HG03558 (cell line): ENCODE data around the gene RAB40B.
"Not testable (repeated sequence)": the region's sequence is repeated elsewhere in the genome, so short reads cannot be mapped to it uniquely, and the experiment has no call there.

ENCODE experiments used
- ATAC-seq: cut with Tn5 transposase; IDR thresholded peaks from one replicate; pipeline ENCODE4 v1.9.1; 2021; ENCODE audit warnings: moderate number of reproducible peaks; ENCODE audit not compliant: unreplicated experiment; ENCODE audit errors: extremely low read depth

The RAB40B gene

GRCh38 chr17:82655523-82655922, 43.0 kb downstream of the RAB40B start:
- no peak for ATAC-seq

DNA sequence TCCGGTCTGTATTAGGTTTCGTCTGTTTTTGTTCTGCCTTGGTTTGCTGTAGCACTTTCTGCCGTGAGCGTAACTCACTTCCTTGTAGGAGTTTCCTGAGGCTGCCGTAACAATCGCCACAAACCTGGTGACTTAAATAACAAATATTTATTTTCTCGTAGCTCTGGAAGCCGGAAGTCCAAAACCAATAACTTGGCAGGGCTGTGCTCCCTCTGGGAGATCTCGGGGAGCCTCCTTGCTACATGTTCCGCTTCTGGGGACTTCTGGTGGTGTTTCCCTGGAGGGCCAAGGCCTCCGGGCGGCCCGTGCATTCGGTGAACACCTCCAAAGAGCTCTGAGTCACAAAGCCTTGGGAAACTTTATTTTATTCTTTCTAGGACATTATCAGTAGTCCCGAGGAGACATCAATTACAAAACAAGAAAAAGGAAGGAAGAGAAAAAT, 43.4 kb downstream of the RAB40B start:
- ATAC-seq = no peak

GRCh38 chr17:82654611-82655010, 43.9 kb downstream of the RAB40B start:
- not testable (repeated sequence) for ATAC-seq

- ATAC-seq = no peak
Measured at GRCh38 chr17:82653651-82654528, 44.6 kb downstream of the RAB40B start.

- no peak for ATAC-seq
Measured at GRCh38 chr17:82650723-82651122, 47.8 kb downstream of the RAB40B start.

DNA sequence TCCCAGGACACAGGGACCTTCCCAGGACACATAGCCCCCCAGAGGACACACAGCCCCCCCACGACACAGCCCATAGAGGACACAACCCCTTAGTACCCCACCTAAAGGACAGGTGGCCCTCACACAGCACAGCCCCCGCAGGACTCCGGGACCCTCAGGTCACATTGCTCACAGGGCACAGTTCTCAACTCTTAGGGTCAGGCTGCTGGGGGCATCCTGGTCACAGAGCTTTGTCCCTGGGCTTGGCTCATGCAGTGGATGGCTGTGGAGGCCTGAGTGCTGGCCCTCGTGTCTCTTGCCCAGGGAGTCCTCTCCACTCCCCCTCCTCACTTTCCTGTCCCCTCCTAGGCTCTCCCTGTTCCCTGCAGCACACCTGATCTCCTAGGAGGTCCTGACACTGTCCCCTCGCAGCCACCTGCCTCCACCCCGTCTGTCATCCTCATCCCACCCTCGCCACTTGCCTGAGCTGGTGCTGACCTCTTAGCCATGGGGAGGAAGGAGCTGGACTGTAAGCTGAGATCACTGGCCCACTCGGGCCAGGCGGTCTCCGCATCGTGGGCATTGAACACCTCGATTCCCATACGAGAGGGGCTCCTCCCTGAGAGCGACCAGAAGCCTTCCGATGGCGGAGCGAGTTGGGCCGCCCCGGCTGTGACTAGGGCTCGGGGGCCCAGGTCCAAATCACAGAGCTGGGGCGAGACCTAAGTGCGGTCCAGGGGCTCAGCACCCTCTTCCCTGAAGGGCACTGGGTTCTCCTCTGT, 48.8 kb downstream of the RAB40B start:
- ATAC-seq = no peak

DNA sequence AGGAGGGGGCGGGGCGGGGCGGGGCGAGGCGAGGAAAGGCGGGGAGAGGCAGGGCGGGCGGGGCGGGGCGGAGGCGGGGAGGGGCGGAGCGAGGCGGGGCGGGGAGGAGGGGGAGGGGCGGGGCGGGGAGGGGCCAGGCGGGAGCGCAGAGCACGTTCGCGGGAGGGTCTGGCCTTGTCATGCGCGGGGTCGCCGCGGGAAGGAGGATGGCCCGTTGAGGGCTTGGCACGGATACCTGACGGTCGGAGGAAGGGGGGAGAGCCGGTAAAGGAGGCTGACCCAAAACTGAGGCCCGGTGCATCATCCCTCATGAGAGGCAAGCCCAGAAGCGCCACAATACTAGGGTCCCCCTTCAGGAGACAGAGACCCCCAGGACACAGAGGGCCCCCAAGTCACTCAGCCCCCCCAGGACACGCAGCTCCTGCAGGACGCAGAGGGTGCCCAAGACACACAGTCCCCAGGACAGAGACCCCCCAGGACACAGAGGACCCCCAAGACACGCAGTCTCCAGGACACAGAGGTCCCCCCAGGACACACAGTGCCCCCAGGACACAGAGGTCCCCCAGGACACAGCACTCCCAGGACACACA, 49.7 kb downstream of the RAB40B start:
- no peak for ATAC-seq

DNA sequence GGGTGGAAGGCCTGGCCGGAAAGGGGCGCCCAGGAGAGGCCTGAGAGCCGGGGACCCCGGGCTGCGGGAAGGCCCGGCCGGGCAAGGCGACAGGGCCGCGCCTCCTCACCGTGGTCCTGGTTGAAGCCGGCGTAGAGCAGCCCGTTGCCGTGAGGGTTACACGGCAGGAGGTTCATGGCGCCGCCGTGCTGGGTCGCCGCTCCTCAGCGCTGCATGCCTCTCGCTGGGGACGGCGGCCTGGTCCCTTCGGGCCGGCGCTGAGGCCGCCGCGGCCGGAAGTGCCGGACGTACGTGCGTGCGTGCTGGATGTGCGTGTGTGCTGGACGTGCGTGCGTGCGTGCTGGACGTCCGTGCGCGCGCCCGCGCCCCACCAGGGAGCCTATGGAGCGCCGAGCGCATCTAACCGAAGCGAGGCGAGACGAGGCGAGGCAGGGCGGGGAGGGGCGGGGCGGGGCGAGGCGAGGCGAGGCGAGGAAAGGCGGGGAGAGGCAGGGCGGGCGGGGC, 50.3 kb downstream of the RAB40B start, which contains the start of gene WDR45B:
TSS of gene WDR45B (minus strand) at position 280 of the 504 bp plus-strand sequence. CDS start at position 176, 104 bp downstream.
- no peak for ATAC-seq

GRCh38 chr17:82647593-82648164, 50.8 kb downstream of the RAB40B start:
- ATAC-seq = no peak

DNA sequence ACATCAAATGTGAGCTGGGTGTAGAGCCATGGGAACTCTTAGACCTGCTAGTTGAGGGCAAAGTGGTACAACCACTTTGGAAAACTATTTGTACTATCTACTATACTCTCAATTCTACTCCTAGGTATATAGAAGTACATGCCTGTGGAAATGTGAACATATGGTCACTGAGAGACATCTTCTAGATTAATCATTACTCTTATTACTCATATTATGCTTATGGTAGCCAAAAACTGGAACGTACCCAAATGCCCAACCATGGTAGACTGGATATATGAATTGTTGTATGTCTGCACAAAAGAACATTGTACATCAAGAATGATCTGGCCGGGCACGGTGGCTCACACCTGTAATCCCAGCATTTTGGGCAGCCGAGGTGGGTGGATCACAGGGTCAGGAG, 53.0 kb downstream of the RAB40B start:
- no peak for ATAC-seq

DNA sequence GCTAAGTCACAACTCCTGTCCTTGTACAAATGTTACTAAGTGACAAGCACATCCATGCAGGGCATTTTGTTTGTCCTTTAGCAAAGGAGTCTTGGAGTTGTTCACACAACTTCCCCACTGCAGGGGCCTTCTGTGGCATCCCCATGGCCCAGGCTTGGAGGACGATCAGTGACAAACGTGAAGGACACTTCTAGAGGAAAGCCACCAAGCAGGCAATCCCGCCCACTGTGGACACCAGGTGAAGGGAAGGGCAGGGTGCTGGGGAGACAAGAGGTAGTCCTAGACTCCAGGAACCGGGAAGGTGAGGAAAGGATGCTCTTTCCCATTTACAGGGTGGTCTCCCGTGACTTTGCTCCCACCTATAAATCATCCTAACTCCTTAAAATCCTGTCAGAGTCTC, 54.4 kb downstream of the RAB40B start:
- ATAC-seq = no peak

GRCh38 chr17:82642022-82642421, 56.5 kb downstream of the RAB40B start:
- ATAC-seq = no peak

GRCh38 chr17:82640036-82640435, 58.5 kb downstream of the RAB40B start:
- no peak for ATAC-seq

- ATAC-seq = no peak
Measured at GRCh38 chr17:82639628-82640027, 58.9 kb downstream of the RAB40B start.

GRCh38 chr17:82638183-82638773, 60.2 kb downstream of the RAB40B start:
- no peak for ATAC-seq

DNA sequence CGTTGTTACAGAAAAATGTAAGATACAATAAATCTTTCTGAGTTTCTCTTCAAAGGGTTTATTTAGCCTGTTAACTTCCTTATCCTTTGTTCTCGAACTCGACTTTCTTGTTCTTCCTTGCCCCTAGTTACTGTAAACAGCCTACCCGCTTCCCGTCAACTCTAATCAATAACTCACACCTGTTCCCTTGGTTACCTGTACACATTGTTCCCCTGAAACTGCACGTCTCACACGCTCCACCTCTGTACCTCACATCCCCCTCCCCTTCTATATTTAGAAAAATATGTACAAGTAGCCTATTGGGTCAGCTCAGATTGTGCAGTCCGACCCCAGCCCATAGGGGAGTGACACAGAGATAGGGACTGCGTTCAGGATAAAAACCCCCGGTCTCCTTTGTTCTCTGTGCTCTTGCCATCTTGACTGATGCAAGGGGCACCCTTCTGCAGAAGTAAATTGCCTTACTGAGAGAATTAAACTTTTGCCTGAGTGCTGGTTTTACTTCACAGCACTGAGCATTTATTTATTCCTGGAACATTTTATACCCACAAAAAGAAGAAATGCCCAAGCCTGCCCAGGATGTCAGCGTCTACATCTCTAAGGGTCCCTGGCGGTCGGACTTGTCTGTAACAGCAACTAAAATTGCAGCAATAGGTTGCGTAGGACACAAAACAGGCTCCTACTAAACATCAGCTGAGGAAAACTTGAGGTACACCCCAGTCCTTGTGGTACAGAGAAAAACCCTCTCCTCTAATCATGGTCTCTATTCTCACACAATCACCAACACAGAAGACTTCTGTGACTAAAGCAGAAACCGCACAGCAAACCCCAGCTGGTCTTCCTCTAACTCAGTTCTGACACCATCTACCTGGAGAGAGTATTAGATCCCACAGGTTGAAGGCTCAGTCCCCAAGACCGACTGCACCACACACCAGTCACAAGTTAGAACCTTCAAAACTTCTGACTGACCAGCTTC, 61.6 kb downstream of the RAB40B start:
- ATAC-seq = no peak

- ATAC-seq = no peak
Measured at GRCh38 chr17:82633343-82633742, 65.2 kb downstream of the RAB40B start.

DNA sequence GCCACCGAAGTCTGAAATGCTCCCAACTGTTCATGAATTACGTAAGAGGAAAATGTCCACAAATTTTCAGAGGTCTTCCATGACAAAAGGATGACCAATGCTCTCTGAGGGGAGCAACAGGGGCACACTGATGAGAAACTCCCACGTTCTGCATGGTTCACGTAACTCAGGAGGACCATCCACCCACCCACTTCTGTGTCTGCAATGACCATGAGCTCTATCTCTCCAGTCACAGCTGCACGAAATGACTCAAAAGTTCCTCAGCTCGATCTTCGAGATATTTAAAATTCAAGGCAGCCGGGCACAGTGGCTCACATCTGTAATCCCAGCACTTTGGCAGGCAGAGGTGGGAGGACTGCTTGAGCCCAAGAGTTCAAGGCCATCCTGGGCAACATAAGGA, 66.0 kb downstream of the RAB40B start:
- ATAC-seq = no peak

DNA sequence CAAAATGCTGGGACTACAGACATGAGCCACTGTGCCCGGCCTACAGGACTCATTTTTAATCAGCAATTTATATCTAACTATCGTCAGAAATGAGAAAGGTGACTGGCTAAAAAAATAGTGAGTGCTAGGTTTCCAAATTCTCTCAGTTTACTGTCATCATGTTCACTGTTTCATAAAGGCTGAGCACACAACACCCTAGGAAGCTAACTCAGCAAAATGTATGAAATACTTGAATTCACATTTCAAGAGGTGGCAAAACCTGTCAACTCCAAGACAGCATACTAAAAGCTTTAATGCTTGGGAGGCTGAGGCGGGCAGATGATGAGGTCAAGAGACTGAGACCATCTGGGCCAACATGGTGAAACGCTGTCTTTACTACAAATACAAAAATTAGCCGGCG, 67.0 kb downstream of the RAB40B start:
- ATAC-seq = no peak
